Activated naive CD4-positive, alpha-beta T cell (primary cell): ENCODE measurements around the gene PLN.

Source experiments
- DNase-seq, 4 experiments: peaks; one replicate each; lab custom pipeline; 2025; lab: John Stamatoyannopoulos, UW

Gene PLN

DNA sequence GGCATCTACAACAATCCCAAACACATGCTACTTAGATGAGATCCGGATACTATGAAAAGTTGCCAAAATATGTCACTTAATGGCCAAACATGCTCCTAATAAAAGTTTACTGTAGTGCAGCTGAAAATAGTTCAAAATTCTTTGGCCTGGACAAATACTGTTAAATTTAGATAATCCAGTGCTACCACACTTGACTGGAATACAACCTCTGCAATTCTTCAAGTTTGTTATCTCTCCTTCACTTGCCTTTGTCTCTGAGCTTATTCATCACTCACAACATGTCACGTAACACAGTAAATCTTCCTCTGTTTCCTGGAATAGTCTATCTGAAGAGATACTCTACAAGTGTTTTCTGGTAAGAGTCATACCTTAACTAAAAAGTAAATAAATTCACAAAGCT lies 10.5 kb upstream of the PLN start:
- DNase-seq: no peak

DNA sequence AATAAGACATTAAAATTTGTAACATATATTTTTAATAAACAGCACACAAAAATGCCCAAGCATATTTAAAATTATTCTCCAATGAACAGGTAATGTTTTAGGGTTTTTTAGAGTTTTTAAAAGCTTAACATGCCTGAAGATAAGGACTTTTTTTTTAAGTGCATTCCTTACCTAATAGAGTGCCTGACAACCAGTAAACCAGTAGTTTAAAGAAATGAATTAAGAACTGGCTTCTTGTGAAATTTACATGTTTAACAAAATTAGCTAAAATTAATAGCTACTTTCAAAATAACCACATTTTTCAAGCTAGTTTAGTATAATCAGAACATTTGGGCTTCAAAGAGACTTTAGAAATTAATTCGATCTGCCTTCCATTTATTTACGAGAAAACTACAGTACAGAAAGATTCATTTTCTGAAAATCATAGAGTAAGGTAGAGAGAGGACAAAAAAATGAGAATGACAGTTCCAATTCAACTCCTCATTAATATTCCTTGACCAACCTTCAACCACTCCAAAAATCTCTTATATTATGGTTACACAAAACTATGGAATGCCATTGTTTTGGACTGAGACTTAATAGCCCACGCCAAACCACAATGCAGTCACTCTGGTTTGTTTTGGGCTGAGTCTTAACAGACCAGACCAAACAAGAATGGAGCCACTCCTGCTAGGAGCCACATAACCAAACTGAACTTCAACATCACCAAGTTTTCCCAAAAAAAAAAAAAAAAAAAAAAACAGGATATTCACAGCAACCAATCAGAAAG lies 5.7 kb upstream of the PLN start:
- no peak for DNase-seq

DNA sequence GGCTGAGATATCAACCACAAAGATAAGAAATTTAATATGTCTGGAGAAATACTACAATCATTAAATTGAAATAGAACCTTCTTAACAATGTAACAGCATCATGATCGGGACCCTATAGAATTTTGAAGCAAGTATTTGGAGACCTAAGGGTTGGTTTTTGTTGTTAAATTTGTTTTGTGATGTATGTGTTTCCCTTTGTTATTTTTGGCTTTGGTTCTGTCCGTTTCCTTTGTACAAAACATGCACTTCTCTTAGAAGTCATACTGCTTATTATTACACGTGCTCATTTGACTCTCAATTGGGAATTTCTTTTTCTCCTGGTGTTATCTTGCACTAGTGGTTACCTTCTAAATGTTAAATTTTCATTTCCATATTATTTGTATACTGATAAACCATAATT lies 4.0 kb upstream of the PLN start:
- DNase-seq: no peak

DNA sequence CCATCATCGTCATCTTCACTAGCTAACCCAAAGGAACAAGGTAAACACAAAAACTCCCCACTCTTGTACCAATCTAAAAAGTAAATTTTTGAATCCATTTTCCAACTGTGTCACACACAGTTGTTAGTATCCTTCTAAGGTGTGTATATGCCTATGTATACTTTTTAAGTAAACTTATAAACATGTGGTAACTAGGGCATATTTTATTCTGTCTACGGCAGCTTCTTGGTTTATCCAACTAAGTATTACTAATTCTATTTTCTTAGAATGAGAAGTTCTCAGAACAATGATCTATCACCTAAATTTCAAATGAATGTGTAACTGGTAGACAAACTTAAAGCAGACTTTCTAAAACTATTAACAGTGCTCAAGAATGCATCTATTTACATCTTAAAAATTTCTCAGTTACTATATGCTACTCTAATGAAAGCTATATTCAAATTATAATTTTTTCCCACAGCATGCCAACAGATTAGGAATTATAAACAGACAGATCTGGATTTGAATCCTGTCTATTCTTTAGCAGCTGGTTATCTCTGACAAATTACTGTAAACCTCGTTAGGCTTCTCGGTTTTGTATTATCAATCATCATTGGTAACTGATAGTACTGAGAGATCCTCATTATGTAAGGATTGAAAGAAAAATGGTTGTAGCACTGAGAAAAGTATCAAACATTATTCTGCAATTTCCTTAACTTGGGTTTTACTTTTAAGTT lies 1.8 kb upstream of the PLN start:
- no peak for DNase-seq

DNA sequence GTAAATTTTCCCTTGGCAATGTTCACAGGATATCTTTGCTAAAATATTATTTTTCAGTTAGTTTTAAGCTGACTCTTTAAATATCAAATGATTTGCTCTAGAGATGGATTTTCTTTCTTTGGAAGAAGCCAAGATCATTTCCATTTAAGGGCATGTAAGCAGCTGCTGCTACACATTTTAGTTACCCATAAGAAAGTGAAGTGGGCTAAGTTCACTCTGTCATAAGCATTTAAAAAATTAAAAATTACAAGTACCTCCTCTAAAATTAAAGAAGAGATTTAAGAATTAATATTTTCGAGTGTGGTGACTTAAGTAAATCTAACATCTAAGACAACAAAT lies 1.2 kb upstream of the PLN start:
- DNase-seq: no peak

DNA sequence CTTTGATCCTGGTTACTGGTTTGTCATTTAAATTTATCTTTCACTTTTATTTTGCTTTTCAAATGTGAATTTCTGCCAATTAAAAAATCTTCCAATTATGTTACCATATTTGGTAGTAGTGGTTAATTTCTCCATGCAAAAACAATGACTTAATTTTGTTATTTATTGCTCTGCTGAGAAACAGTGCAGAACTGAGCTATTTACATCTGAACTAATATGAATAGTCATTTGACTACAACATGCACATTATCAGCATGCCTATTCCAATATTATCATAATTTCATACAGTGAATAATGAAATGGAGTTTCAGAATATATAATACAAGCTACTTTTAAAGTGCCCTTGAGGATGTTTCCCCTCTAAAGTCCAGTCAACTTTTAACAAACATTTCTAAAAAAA lies 517 bp downstream of the PLN start:
- DNase-seq: no peak

DNA sequence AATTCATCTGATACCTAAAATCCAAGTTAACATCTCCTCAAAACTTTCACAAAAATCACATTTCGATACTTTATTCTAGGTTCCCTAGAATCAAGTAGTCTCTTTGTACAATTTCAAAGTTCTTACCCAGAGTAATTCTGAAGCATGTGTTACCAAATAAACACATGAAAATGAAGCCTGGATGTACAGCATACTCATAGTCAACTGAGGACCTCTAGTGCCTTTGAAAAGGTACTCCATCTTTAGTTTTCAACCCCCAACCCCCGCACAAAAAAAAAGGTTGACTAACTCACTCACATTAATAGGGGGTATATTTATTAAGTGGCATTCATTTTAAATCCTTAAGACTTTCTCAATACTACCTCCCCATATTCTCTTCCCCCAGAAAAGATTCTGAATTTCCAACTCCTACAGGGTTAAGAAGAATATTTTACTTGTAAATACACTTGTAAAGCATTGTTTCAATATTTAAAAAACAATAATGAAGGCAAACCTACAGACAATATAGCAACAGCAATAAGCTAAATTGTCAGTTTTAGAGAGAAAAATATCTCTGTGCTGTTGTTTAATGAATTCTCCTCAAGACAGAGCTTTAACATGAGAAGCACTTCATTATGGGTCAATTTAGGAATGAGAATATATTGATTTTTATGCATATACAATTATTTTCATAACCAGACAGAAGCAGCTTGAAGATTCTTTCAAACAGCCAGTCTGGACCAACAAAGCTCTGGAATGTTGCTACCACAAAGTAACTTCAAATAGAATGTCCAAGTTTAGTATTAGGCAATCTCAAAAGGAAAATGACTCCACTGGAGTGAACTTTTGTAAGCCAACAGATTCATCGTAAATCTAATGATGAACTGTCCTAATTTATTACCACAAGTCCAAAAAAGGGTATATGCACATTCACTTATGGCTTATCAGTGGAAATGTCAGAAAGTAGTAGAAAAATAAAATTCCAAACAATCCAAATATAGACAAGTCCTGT lies 3.3 kb downstream of the PLN start:
- DNase-seq: no peak

DNA sequence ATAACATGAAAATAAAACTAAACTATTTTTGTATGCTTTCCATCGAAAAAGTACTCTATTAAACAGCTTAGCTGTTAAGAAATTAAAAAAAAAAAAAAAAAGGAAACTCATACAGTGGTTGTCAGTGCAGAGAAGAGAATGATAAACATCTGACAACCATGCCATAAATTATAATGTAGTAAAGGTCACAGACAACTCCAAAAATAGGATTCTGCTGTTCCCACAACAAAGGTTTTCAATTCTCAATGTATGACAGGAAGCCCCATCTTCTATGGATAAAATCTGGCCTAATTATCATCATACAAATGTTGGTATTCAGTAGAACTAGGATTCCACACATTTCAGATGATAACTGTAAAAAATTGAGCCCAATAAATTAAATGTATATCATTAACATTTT lies 5.0 kb downstream of the PLN start:
- DNase-seq: no peak

DNA sequence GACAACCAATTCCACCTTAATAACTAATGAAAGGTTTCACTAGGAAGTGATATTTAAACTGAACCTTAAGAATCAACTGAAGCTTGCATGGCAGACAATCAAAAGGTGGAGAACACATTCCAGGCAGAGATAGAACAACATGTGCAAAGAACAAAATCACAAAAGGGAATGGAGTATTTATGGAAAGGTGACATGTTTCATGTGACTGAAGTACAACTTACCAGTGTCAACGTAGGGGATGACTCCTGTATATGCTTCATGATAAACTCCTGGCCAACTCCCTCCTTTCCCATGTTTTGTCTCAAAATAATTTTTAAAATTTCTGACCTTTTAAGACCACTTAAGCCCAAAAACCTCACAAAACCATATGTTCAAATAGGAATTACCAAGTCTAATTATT lies 6.6 kb downstream of the PLN start:
- no peak for DNase-seq

DNA sequence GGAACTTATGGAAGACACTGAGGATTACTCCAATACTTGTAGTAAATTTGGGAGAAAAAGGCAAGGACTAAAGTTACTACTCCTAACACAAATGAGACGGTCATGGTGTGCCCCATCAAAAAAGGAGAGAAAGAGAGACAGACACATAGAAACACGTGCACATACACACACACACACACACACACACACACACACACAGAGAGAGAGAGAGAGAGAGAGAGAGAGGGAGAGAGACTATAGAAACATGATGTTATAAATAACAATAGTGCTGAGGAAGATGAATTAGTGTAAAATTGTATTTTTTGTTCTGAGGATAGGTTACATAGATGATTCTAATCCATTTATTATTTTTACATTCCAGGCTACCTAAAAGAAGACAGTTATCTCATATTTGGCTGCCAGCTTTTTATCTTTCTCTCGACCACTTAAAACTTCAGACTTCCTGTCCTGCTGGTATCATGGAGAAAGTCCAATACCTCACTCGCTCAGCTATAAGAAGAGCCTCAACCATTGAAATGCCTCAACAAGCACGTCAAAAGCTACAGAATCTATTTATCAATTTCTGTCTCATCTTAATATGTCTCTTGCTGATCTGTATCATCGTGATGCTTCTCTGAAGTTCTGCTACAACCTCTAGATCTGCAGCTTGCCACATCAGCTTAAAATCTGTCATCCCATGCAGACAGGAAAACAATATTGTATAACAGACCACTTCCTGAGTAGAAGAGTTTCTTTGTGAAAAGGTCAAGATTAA lies 10.5 kb downstream of the PLN start:
- DNase-seq: no peak

DNA sequence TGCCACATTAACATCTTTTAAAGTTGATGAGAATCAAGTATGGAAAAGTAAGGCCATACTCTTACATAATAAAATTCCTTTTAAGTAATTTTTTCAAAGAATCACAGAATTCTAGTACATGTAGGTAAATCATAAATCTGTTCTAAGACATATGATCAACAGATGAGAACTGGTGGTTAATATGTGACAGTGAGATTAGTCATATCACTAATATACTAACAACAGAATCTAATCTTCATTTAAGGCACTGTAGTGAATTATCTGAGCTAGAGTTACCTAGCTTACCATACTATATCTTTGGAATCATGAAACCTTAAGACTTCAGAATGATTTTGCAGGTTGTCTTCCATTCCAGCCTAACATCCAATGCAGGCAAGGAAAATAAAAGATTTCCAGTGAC lies 11.6 kb downstream of the PLN start:
- no peak for DNase-seq

DNA sequence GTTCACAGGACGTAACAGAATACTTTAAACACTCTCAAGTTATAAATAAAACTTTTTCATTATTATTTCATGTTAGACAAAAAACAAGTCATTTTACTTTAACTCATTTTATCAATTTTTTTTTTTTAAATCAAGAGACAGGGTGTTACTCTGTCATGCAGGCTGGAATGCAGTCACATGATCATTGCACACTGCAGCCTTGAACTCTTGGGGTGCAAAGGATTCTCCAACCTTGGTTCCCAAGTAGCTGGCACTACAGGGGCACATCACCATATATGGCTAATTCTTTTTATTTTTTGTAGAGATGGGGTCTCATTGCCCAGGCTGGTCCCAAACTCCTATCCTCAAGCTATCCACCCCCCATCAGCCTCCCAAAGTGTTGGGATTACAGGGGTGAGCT lies 14.2 kb downstream of the PLN start:
- no peak for DNase-seq

DNA sequence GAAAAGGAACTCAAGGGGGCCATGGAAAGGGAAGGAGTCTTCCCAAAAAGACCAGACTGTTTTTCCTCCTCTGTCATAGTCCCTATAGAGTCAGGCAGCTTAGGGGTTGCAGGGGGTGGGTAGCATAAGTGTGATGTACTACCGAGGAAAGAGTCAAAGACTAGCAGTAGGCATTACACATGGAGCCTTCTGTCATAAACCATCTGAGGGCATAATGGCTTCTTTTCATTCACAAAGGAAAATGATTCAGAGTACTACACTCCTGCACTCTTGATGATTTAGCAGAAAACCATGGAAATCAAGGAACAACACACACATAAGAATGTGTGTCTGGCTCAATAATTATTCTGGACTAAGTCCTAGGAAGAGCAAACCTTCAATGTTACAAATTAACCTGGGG lies 14.9 kb downstream of the PLN start:
- DNase-seq: no peak

DNA sequence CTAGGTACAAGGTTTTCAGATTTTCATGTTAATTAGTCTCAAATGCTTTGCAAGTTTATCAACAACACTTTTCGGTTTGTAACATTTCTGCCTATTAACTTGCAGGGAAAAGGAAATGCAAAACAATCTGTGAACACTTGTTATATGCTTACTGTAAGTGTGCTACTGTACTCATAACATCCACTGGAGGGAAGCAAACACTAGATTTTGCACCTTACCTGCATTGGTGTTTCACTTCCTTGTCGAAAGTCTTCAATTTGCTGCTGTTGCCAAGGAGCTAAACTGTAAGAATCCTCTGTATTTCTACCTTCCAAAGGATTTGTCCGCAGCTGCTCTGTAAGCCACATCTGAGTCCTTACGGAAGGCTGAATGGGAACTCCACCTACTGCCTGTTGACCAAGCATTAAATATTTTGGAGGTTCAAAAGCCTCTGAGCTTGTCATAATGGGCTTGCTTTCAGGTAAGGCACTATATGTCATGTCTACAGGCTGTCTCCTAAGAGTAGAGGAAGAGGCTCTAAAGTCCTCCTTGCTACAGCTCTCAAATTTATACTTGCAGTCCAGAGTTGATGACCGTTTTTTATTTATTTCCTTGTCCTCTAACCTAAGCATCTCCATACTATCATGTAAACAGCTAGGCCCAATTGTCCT lies 17.3 kb downstream of the PLN start:
- DNase-seq: no peak

DNA sequence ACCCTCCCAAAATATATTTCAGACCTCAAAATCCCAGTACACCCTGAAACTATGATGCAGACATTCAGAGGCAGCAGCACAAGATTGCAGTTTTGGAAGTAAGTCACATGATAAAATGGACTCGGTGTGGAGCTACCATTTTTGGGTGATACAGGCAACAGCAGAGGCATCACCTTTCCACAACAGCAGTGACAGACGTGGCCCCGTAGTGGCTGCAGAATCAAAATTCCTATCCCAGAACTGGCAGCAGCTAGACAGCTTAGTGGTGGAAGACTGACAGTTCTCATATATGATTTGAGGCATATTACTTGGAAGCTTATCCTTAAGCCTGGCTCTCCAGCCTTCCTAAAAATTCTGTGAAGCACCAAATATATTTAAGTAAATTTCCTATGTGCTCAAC lies 19.9 kb downstream of the PLN start:
- no peak for DNase-seq

DNA sequence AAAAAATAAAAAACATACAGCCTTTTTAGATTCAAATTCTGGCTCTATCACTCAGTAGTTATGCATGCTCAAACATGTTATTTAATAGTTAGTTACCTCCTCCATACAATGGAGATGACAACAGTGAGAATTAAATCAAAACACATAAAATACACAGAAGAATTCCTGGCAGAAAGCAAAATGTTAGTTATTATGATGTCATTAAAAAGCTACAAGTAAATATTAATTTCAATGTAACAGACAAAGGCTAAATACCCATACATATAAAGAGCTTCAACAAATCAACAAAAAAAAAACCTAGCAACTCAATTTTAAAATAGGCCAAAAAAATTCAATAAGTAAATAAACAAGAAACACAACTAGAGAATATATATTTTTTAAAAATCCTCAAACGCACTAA lies 21.4 kb downstream of the PLN start:
- DNase-seq: no peak

DNA sequence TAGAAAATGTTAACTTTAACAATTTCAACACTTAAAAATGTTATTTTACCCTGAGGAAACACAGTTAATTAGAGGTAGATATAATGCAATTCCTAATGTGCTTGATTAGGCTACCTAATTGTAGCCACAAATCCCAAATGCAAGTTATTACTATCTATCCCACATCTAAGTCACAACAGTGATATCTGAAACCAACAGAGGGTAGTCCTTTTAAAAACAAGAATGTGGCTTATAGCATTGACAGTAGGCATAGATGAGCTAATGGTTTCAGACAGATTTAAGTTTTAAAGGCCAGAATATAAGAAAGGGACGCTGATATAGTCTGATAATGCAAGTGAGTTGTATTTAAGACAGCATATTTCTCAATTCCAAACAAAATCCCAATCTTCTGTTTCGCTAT lies 23.0 kb downstream of the PLN start:
- no peak for DNase-seq

DNA sequence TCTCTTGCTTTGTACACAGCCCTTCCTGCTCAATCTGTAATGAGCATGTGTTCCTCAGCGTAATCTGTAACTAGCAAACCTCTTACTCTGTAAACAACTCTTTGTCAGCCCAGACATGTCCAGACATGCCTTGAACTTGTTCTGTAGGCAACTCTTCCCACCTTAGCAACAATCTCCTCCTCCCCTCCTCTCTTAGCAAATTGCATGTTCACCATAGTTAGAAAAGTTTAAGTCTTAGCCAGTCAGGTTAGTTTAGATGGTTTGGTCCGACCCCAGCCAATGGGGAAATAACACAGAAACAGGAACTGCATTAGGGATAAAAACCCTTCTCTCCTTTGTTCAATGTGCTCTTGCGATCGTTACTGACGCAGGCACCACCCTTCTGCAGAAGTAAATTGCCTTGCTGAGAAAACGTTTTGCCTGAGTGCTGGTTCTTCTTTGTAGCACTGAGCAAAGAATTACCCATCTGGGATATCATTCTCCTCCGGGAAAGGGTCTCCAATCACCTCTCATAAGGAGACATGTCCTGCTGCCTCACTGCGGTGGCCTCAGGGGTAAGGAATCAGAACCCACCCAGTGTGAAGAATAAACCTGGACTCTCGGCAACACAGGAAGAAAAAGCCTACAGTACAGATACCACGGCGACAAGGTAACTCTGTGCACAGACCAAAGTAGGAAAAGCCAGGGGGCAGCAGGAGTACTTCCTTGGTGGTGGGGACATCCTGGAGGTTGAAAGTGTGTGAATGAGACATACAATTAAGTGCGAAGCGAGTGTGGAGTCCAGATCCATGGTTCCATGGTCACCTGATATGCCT lies 26.2 kb downstream of the PLN start:
- DNase-seq: no peak

DNA sequence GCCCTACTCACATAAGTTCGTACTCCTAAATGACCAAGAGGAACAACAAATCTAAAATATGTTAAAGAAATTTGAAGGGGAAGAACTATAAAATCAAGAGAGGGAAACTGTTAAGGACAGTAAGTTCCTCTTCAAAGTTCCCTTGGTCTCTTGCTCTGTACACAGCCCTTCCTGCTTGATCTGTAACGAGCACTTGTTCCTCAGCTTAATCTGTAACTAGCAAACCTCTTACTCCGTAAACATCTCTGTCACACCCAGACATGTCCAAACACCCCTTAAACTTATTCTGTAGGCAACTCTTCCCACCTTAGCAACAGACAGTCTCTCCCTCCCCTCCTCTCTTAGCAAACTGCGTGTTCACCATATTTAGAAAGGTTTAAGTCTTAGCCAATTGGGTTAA lies 29.9 kb downstream of the PLN start:
- no peak for DNase-seq

DNA sequence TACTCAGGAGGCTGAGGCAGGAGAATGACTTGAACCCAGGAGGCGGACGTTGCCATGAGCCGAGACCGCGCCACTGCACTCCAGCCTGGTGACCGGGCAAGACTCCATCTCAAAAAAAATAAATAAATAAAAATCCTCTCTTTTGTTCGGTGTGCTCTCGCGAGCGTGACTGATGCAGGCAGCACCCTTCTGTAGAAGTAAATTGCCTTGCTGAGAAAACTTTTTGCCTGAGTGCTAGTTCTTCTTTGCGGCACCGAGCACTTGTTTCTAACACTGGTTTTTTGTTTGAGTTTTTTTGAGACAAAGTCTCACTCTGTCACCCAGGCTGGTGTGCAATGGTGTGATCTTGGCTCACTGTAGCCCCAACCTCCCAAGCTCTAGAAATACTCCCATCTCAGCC lies 30.5 kb downstream of the PLN start:
- DNase-seq: no peak

DNA sequence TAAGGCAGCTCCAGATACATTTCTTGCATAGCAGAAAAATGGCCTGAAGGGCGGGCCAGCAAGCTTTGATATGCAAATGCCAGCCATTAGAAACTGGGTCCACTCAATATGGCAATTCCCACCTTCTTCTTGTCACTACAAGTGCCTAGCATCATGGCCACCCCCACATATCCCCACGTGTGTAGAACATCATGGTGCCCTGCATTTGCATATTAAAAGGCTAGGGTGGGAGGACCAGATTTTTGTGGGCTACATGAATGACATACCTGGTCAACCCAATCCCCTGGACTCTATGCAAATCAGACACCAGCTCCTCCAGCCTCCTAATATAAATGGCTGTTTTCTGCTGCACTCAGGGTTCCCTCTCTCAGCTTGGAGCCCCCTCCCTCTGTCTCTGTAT lies 31.7 kb downstream of the PLN start:
- DNase-seq: no peak
